NCI-H226 (cell line): Measurements from ENCODE around the gene IL1A.

ENCODE experiments used
- DNase-seq: peaks from one replicate; pipeline ENCODE4 v3.0.0-alpha.2; 2015

The IL1A gene

DNA sequence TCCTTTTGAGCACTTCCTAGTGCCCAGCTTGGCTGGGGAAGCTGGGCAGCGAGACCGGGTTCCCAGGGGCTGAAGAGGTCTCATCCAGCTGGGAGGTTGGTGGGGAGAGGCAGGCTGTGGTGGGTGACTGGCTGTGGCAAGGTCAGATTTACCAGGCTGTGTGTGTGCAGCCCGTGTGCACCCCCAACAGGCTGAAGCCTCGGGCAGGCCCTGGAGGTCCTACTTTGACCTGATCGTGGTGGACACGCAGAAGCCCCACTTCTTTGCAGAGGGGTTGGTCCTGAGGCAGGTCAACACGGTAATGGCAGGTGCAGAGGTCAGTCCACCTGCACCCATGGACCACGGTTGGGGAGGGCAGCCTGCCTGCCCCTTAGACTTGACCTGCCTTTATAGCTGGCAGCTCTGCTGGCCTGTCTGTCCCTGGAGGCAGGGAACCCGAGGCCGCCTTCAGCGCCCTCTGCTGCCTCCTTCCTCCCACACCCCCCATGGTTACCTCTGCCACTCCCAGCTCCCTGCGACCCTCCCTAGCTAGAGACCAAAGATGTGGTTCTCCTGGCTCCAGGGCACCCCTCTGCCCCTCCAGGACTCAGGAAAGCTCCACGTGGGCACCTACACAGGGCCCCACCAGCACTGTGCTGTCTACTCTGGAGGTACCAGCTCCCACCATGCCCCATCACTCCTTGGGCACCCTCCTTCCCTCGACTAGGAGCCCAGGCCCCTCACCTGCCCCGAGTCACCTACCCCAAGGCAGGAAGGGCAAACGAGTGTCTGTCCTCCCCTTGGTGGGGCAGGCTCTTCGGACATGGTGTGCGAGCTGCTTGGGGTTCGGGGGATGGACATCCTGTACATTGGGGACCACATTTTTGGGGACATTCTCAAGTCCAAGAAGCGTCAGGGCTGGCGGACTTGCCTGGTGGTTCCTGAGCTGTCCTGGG, 59.4 kb downstream of the IL1A start:
- peak; percentile 26 for DNase-seq

DNA sequence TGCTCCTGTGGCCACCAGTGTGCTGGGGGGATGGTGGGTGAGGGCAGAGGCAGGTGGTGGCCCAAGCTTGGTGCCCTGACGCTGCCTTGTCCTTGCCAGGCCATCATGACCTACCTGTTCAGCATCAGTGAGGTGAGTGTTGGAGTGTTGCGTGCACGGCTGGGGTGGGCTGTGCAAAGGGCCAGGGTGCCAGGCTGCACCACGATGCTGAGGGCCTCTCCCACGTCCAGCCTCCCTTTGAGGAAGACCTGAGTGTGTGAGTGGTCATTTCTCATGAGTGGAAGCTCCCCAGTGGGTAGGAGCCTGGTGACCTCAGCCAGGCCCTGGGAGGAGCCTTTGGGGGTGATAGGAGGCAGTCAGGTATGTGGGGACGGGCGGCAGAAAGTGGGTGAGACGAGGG, 60.3 kb downstream of the IL1A start:
- DNase-seq: no peak
